Stimulated activated CD4-positive, alpha-beta T cell treated with anti-CD3 and anti-CD28 coated beads, Interleukin-4, amount 100 ng/mL, for 1 hour (primary cell): ENCODE measurements around the gene PLCL1.

Source experiments
- DNase-seq: peaks from one replicate; pipeline ENCODE4 v3.0.0-alpha.2; 2020

PLCL1 gene

DNA sequence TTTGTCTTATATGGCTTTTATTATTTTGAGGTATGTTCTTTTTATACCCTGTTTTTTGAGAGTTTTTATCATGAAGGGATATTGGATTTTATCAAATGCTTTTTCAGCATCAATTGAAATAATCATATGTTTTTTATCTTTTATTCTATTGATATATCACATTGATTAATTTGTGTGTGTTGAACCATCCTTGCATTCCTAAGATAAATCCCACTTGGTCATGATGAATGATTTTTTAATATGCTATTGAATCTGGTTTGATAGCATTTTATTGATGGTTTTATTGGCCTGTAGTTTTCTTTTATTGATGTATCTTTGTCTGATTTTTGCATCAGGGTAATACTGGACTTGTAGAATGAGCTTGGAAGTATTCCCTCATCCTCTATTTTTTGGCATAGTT is 160.3 kb downstream of the PLCL1 start:
- DNase-seq = no peak

DNA sequence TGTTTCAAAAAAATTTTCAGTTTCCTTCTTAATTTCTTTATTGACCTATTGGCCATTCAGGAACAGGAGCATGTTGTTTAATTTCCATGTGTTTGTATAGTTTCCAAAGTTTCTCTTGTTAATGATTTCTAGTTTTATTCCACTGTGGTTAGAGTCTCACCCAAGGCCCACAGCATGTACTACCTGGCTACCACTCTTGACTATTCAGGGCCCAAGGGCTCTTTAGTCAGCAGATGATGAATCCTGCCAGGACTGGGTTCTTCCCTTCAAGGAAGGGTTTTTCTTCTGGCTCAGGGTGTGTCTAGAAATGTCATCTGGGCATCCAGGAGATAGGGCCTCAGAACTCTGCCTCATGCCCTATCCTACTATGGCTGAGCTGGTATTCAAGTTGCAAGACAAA is 161.4 kb downstream of the PLCL1 start:
- DNase-seq = no peak

GRCh38 chr2:197969391-197969893 is 165.0 kb downstream of the PLCL1 start:
- no peak for DNase-seq

GRCh38 chr2:197972061-197972460 is 167.7 kb downstream of the PLCL1 start:
- no peak for DNase-seq

GRCh38 chr2:197972587-197972986 is 168.2 kb downstream of the PLCL1 start:
- no peak for DNase-seq

- no peak for DNase-seq
These were observed 169.4 kb downstream of the PLCL1 start for GRCh38 chr2:197973772-197974171.

GRCh38 chr2:197975931-197976519 is 171.6 kb downstream of the PLCL1 start:
- DNase-seq = no peak

DNA sequence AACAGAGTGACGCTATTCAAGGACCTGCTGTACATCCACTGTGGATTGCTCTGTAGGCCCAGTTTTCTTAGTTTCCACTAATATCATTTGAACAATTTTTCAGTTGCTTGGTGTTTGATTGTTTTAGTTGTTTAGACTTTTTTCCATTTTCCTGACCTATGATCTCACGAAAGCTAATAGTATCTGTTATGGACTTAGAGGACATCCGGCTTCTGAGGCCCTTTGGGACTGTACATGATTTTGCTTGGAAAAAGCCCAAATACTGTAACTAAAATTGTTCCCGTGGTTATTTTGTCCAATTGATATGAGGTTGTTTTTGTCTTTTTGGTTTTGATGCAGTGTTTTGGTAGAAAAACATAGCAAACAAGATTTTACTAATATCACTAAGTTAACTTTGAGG is 174.6 kb downstream of the PLCL1 start:
- no peak for DNase-seq

DNA sequence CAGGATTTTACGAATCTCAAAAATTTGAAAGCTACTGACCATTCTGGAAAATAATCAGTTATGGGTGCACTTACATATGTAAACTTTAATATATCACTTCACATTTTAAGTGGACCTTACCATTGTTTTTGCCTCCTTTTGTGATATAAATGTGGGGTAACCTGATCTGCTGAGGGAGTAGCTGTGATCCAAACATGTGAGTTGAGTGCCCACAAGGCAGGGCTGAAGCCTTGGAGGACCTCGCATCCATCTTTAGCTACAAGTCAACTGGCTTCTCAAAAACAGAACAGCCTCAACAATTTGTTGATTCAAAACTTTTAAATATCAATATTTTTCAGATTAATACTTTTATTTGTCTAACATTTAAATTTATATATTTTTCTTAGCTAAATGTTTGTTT is 178.2 kb downstream of the PLCL1 start:
- DNase-seq = no peak

DNA sequence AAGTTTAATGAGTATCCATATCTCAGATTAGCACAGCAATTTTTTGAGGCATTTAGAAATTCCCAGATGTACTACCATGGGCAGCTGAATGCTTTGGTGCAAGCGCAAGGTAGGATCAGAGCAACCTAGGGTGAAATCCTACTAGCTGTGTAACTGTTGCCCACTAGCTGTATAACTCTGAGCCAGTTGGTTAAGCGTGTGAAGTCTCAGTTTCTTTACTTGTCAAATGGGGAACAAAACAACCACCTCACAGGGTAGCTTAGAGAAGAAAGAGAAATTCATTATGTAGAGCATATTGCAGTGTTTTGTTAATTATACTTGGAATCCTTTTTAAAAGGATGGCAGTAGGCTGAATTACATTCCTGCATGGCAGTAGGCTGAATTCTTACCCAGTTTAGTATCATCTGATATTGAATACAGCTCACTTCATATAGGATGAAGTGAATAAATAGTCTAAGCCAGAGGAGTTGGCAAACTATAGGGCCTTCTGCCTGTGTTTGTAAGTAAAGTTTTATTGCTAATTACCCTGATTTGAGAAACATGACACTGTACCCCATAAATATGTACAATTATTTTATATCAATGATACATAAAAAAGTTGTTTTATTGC is 180.7 kb downstream of the PLCL1 start:
- no peak for DNase-seq

DNA sequence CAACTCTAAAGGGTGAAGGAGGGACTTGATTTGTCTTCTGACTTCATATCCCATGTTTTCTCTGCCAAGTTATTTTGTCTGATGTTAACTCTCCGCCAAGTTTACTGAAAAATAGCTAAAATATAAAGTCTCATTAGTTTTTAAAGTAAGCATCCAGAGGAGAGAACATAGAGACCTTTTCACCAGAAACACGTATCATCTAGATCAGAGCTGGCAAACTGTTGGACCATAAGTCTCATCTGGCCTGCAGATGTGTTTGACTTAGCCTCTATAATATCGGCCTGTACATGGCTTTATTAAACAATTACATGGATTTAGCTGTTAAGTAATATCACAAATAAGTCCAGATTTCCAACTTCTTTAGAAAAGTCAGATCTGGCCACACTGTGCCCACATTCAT is 182.6 kb downstream of the PLCL1 start:
- DNase-seq = no peak

- no peak for DNase-seq
These were observed 186.0 kb downstream of the PLCL1 start for GRCh38 chr2:197990356-197990755.

DNA sequence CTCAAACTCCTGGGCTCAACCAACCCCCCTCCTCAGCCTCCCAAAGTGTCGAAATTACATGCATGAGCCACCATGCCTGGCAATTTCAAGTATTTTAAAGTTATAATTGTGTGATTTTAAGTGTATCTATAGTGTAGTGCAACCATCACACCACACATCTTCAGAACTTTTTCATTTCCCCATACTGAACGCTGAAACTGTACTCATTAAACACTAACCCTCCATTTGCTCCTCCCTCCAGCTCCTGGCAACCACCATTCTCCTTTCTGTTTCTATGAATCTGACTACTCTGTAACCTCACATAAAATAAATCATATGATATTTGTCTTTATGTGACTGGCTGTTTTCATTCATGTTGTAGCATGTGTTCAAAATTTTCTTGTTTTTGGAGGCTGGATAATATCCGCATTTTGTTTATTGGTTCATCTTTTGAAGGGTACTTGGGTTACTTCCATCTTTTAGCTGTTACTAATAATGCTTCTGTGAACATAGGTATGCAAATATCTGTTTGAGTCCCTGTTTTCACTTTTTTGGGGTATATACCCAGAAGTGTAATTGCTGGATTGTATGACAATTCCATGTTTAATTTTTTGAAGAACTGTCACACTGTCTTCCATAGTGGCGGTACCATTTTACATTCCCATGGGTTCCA is 188.2 kb downstream of the PLCL1 start:
- no peak for DNase-seq

- DNase-seq = no peak
These were observed 189.0 kb downstream of the PLCL1 start for GRCh38 chr2:197993363-197993762.

DNA sequence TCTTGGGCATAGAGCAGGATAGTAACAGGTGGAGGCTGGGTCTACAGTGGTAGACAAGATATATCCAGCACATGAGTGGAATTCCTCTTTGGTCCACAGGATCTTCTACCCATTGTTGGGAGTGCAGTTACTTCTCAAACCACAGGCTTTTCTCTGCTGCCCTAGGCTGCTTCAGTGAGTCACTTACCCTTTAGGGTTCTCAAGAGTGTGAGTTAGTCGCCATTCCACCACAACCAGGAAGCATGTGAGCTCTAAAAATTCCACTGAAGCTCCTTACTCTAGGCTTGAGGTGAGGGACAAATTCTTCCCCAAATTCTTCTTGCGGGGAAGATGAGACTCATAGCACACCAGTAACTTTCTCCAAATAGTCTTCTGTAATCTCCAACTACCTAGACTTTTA is 189.4 kb downstream of the PLCL1 start:
- DNase-seq = no peak

- no peak for DNase-seq
These were observed 190.4 kb downstream of the PLCL1 start for GRCh38 chr2:197994751-197995150.

DNA sequence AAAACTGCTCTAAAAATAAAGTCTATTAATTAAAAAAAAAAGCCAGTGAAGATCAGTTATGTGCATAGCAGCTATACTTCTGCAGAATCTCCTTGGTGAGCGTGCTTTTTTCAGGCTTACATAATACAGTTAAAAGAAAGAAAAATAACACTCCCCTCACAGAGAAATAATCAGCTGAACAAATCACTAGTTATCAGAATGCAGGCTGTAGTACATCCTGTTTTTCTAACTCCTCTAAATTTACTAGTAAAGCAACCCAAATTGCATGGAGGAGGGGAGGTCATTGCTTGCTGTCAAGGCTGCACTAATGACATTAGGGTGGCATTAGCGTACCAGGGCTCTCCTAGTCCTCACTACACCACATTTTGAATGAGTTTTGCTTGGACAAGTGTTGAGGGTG is 192.2 kb downstream of the PLCL1 start:
- DNase-seq = no peak

- DNase-seq = no peak
These were observed 192.7 kb downstream of the PLCL1 start for GRCh38 chr2:197997083-197997541.

DNA sequence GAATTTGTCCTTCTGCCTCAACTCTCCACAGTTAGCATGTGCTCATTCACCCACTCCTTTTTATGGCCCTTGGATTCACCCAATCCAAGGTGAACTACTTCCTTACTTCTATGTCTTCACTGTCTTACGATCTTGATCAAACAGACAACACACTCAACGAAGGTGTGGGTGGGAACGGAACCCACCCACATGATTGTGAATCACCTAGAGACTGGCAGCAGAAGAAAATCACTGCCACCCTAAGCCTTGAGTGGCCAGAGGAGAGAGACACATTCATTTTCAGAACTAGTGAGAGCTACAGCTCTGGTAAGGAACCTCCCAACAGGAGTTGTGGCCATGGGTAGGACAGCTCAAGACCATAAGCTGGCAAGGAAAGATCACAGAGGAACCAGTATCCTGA is 194.3 kb downstream of the PLCL1 start:
- no peak for DNase-seq

- no peak for DNase-seq
These were observed 196.0 kb downstream of the PLCL1 start for GRCh38 chr2:198000417-198000816.

DNA sequence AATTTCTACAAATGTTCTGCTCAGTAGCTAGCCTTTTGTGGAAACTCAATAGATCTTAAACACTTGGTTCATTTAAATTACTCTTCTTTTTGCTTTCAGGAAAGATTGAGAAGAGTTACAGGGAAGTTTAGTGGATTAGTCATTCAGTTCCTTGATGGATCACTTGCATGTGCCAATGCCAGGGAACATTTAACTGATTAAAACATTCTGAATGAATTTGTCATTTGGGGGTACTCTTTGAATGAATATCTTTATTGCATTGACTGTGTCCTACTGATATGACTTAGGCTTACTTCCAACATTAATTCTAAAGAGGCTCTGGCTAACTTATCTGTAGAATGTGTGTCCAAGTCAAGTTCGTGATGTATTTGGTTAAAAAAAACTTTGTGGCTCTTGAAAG is 199.8 kb downstream of the PLCL1 start:
- no peak for DNase-seq

GRCh38 chr2:198004921-198005829 is 200.8 kb downstream of the PLCL1 start:
- DNase-seq = peak; percentile 28

- DNase-seq = no peak
These were observed 202.3 kb downstream of the PLCL1 start for GRCh38 chr2:198006733-198007132.
